ENCODE measurements around the gene C1orf141.

C1orf141 gene

GRCh38 chr1:67134695-67135094 lies at the start of gene C1orf141:
Gene C1orf141 (minus strand): TSS chr1:67134970. CDS start chr1:67127240, 7,730 bp downstream.
- no peak for TF ChIP-seq CTCF (IDR thresholded peaks at IDR 0.05; ENCODE audit: low read depth, low read length, missing control alignments)
- H3K4me3 ChIP-seq (ENCODE audit: low read depth, low read length) = no peak within 1 kb of the TSS; the same call in 1 of the 2 replicates
- no peak for DNase-seq (ENCODE audit: low read depth)

GRCh38 chr1:67175530-67176087 lies 40.8 kb upstream of the C1orf141 start:
- no peak for TF ChIP-seq CTCF (IDR thresholded peaks at IDR 0.05; ENCODE audit: low read depth, low read length, missing control alignments)
- H3K4me3 ChIP-seq (ENCODE audit: low read depth, low read length) = no peak overlapping the region
- no peak for DNase-seq (ENCODE audit: low read depth)

- no peak for DNase-seq (ENCODE audit: low read depth)
- H3K4me3 ChIP-seq (ENCODE audit: low read depth, low read length) = no peak overlapping the region
- TF ChIP-seq CTCF (IDR thresholded peaks at IDR 0.05; ENCODE audit: low read depth, low read length, missing control alignments) = no peak
Observed at GRCh38 chr1:67174716-67175284, 40.0 kb upstream of the C1orf141 start.

GRCh38 chr1:67173988-67174387 lies 39.2 kb upstream of the C1orf141 start:
- no peak for TF ChIP-seq CTCF (IDR thresholded peaks at IDR 0.05; ENCODE audit: low read depth, low read length, missing control alignments)
- no peak overlapping the region for H3K4me3 ChIP-seq (ENCODE audit: low read depth, low read length)
- DNase-seq (ENCODE audit: low read depth) = no peak

GRCh38 chr1:67171978-67172377 lies 37.2 kb upstream of the C1orf141 start:
- no peak for DNase-seq (ENCODE audit: low read depth)
- TF ChIP-seq CTCF (IDR thresholded peaks at IDR 0.05; ENCODE audit: low read depth, low read length, missing control alignments) = no peak
- no peak overlapping the region for H3K4me3 ChIP-seq (ENCODE audit: low read depth, low read length)

- H3K4me3 ChIP-seq (ENCODE audit: low read depth, low read length) = no peak overlapping the region
- no peak for TF ChIP-seq CTCF (IDR thresholded peaks at IDR 0.05; ENCODE audit: low read depth, low read length, missing control alignments)
- DNase-seq (ENCODE audit: low read depth) = no peak
Observed at GRCh38 chr1:67171574-67171955, 36.8 kb upstream of the C1orf141 start.
